IPS-20b (cell line): ENCODE data around the gene LRRC4B.
"Not testable (repeated sequence)": the region's sequence is repeated elsewhere in the genome, so short reads cannot be mapped to it uniquely, and the experiment has no call there.

ENCODE experiments used
- H3K27ac ChIP-seq: one replicate; pipeline ENCODE4 v1.5.1; 2013; ENCODE audit warnings: low read length
- H3K27me3 ChIP-seq: 2 replicates; pipeline ENCODE4 v1.6.1; 2013; ENCODE audit warnings: mild to moderate bottlenecking, low read length, inconsistent platforms; ENCODE audit not compliant: insufficient read depth
- H3K36me3 ChIP-seq: 2 replicates; pipeline ENCODE4 v1.6.1; 2013; ENCODE audit warnings: low read depth, mild to moderate bottlenecking, inconsistent platforms, low read length, moderate library complexity; ENCODE audit not compliant: insufficient read depth
- H3K4me1 ChIP-seq: 2 replicates; pipeline ENCODE4 v1.6.1; 2013; ENCODE audit warnings: mild to moderate bottlenecking, control low read depth, inconsistent platforms, low read length, moderate library complexity; ENCODE audit not compliant: insufficient read depth
- H3K4me3 ChIP-seq: 2 replicates; pipeline ENCODE4 v1.5.1; 2013; ENCODE audit warnings: mild to moderate bottlenecking, low read length, inconsistent platforms
- H3K9ac ChIP-seq: 2 replicates; pipeline ENCODE4 v1.6.1; 2013; ENCODE audit warnings: low read depth, mild to moderate bottlenecking, inconsistent platforms, low read length, moderate library complexity
- H3K9me3 ChIP-seq: 2 replicates; pipeline ENCODE4 v1.6.1; 2013; ENCODE audit warnings: mild to moderate bottlenecking, low read depth, low read length, inconsistent platforms; ENCODE audit not compliant: insufficient read depth

The LRRC4B gene

DNA sequence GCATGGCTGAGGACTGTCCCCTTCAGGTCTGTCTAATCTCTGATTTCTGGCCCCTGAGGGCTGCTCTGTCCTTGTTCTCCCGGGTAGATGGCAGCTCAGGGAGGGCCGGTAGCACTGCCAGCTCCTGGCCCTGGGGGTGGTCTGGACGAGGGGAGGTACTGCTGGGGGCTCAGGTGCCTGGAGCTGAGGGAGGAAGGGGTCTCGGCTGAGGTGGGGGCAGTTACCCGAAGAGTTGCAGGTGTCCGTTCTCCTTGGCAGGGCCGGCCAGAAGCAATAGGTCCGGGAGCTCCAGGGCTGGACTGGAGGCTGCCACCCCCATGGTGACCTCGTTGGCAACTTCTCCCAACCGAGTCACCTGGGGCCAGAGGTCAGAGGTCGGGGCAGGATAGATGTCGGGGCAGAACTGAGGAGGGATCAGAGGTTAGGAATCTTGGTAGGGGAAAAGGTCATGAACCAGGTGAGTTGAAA is 93.1 kb downstream of the LRRC4B start:
- H3K36me3 ChIP-seq, result peaks cover 10% of the 10 kb centered on the region; the same call in 1 of the 2 replicates
- no peaks in the 10 kb centered on the region for H3K4me1 ChIP-seq
- no peaks in the 10 kb centered on the region for H3K27me3 ChIP-seq
- no peak overlapping the region for H3K27ac ChIP-seq
- peaks cover 38% of the 10 kb centered on the region for H3K9me3 ChIP-seq
- H3K4me3 ChIP-seq, result no peak overlapping the region
- no peak overlapping the region for H3K9ac ChIP-seq

DNA sequence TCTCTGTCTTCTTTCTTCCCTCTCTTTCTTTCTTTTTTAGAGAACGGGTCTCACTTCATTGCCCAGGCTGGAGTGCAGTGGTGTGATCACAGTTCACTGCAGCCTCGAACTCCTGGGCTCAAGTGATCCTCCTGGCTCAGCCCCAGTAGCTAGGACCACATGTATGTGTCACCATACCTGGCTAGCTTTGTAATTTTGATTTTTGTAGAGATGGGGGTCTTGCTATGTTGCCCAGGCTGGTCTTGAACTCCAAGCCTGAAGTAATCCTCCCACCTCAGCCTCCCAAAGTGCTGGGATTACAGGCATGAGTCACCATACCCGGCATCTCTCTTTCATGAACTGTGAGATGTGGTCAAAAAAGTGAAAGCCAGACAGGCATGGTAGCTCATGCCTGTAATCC is 94.9 kb downstream of the LRRC4B start:
- peaks cover 42% of the 10 kb centered on the region for H3K9me3 ChIP-seq
- not testable (repeated sequence) for H3K9ac ChIP-seq, H3K27me3 ChIP-seq, H3K36me3 ChIP-seq, H3K4me1 ChIP-seq, H3K4me3 ChIP-seq, H3K27ac ChIP-seq

DNA sequence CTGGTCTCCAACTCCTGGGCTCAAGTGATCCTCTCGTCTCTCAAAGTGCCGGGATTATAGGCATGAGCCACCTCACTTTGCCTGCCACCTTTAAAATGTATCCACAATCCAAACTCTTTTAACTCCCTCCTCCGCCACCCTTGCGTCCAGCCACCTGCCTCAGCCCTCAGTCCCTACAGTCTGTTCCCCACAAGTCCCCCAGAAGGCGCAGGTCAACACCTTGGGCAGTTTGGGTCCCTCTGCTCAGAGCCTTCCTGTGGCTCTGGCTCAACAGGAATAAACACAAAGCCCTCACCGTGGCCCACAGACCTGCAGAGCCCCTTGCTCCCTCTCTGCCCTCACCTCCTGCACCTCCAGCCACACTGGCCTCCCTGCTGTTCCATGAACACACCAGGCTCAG is 99.4 kb downstream of the LRRC4B start:
- H3K27me3 ChIP-seq, result no peaks in the 10 kb centered on the region
- peaks cover 38% of the 10 kb centered on the region for H3K9me3 ChIP-seq
- no peak overlapping the region for H3K4me3 ChIP-seq
- no peak overlapping the region for H3K9ac ChIP-seq
- H3K27ac ChIP-seq, result no peak overlapping the region
- H3K4me1 ChIP-seq, result no peaks in the 10 kb centered on the region
- H3K36me3 ChIP-seq, result no peaks in the 10 kb centered on the region

DNA sequence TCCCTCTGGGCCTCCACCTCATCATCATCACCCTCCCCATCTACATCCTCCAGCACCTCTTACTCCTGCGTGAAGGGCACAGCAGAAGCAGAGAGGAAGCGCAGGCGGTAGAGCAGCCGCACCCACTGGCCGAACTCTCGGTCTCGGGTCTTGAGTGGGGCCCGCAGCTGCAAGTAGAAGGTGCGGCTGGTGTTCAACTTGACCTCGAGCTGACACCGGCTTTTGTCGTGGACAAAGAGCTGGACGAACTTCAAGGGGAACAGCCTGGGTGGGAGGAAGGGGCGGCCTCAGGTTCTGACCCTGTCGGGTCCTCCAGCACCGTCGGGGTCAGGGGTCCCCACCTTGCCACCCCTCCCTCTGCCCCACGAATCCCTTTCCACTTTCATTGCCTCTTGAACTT is 100.7 kb downstream of the LRRC4B start:
- Histone ChIP-seq H3K9ac (no peak overlapping the region), H3K27ac (no peak overlapping the region), H3K9me3 (peaks cover 34% of the 10 kb centered on the region), H3K36me3 (no peaks in the 10 kb centered on the region), H3K27me3 (no peaks in the 10 kb centered on the region), H3K4me3 (no peak overlapping the region), H3K4me1 (no peaks in the 10 kb centered on the region)
